Stimulated activated naive CD4-positive, alpha-beta T cell treated with Interleukin-2 at 50 U/mL for 16 hours (primary cell): Measurements from ENCODE around the gene EPB41L3.
"Not testable (repeated sequence)": the region's sequence is repeated elsewhere in the genome, so short reads cannot be mapped to it uniquely, and the experiment has no call there.

ENCODE experiments used
- DNase-seq: peaks from one replicate; lab custom pipeline; 2025; lab: John Stamatoyannopoulos, UW

EPB41L3 gene

GRCh38 chr18:5496305-5496704 is 47.5 kb downstream of the EPB41L3 start:
- no peak for DNase-seq

DNA sequence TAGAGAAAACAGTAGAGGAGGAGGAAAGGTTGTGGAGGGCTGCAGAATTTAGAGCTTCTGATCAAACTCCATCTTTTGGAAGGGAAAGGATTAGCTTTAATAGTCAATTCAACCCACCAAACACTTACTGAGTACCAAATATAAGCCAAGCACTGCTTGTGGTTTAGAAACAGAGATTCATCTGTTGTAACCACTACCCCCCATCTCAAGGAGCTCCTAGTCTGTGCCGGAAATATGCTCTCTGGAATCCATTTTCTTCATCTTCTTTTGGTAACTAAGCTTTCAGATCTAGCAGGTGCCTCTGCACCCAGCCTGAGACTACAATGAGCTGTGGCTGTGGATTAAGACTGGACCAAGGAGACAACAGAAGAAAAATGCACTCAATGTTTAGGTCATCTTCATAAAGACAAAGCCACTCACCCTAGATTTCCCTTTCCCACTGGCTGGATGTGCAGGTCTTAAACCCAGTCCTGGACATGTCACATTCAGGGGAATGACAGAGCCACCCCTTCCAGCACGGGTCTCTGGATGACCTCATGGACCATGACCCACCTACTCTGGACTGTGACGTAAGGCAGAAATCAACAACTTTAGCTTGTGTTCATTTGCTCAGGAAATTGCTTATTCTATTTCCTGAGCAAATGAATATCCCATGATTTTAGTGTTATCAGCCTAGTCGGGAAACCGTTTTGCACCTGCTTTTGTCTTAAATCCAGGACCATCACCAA is 52.9 kb downstream of the EPB41L3 start:
- DNase-seq, result no peak

GRCh38 chr18:5488844-5489243 is 55.0 kb downstream of the EPB41L3 start:
- no peak for DNase-seq

- DNase-seq, result not testable (repeated sequence)
Observed at GRCh38 chr18:5488044-5488443, 55.8 kb downstream of the EPB41L3 start.

- no peak for DNase-seq
Observed at GRCh38 chr18:5484526-5484925, 59.3 kb downstream of the EPB41L3 start.

- DNase-seq, result no peak
Observed at GRCh38 chr18:5481621-5482020, 62.2 kb downstream of the EPB41L3 start.

DNA sequence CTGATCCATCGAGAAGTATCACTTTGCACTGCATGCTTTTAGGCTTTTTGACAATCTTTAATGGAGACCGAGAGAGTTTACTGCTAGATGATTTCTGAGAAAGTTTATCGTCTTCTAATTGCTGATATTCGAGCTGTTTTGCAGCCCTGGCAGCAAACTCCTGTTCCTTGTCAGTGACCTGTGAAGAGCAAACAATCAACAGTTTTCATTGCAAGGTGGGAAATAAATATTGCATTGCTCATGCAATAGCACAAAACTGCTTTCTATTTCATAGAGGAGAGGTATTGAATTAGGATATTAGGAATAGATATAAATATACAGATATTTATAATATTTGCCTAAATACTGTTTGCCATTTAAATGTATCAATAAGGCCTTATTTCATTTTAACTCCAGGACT is 65.5 kb downstream of the EPB41L3 start:
- DNase-seq, result no peak

DNA sequence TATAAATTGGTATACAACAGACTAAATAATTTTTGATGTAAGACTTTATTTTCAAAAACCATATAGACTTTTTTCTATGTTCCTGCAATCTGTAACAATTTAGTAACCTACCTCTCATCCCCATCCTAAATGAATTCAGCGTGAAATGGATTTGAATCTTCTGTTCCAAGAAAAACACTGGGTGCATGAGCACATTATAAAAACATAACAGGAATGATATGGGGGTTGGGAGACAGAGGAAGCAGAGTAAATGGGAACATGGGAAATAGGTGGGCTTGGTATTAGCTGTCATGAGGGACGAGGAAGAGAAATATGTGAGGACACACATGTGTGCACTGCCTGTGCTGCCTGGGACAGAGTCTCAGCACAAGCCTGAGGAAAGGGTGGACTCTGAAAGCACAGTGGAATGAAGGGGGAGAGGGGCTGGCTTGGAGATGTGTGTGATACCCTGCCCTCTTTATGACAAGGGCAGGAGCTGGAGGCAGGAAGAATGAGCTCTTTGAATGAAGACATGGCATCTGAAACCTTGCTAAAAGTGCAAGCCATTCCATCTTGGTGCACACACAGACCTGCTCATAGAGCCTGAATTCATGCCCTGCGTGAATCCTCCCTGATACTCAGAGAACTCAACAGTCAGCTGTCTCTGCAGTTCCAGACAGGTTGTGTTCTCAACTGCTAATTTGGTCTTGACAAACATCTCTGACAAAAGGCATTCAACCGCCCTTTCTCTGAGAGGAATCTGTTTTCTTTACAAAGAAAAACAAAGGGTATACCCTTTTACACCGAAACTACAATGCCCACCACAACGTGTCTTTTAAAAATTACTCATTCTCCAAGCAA is 66.6 kb downstream of the EPB41L3 start:
- DNase-seq, result no peak

DNA sequence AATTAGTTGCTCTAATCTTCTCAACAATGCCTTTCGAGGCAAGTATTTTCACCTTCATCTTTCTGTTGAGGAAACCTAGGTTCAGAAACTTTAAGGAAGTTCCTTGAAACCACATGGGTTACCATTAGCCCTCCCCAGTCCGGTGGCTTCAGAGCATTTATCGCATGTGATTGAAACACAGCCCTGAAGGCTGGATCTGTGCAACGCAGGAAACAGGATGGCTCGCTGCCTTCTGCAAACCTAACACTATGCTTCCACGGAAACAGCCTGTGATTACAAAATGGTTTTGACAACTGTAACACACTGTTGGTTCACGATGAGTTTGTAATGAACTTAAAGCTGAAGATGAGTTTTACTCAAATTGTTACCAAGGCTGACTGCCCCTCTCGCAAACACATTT is 68.5 kb downstream of the EPB41L3 start:
- no peak for DNase-seq

DNA sequence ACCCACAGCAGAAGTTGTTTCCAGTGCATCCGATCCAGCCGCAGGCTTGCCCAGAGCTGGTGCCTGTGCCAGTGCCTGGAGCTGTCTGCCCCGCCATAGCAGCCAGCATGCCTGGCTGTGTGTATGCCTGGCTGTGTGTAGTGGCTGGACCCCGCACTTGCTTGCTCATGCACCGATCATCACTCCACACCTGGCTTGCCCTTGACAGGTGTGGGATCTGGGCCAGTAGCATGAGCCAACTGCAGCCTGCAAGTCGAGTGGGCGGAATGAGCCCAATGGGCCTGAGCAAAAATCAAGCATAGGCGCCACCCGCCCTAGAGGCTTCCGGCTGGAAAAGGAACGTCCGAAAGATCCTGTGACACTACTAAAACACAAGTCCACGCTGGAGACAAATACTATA is 74.5 kb downstream of the EPB41L3 start:
- no peak for DNase-seq

- DNase-seq, result no peak
Observed at GRCh38 chr18:5468394-5468793, 75.4 kb downstream of the EPB41L3 start.

DNA sequence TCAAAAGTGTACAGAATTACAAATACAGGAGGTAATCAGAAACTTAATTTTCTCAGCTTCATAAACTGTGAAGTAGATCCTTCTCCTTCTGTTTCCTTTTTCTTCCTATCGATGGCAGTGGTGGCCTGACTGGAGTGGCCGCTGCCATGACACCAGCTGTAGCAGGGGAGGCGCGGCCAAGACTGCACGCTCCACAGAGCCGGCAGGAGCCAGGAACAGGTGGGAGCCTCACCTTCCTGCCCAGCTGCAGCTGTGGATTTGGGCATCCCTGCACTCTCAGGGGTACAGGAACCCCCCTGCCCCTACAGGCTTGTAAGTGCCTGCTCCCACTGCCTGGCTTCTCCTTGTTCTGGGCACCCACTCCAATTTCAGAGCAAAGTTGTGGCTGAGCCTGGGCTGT is 76.1 kb downstream of the EPB41L3 start:
- DNase-seq, result no peak

DNA sequence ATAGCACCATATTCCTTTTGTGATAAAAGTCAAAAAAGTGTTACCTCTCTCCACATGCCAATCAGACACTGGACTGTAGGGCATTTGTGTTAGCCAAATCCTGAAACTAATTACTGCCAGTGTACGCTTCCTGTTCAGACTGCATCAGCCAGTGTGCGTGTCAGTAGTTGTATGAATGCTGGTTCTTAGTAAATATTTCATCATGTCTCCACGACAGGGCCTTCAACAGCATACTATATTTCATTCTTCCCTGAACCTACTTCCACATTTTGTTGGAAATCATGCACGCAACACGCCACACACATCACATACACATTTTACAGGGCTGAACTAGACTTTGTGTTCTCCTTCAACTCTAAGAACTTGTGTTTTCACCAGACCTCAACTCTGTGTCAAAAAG is 77.5 kb downstream of the EPB41L3 start:
- DNase-seq, result no peak

- DNase-seq, result no peak
Observed at GRCh38 chr18:5464251-5464650, 79.5 kb downstream of the EPB41L3 start.

DNA sequence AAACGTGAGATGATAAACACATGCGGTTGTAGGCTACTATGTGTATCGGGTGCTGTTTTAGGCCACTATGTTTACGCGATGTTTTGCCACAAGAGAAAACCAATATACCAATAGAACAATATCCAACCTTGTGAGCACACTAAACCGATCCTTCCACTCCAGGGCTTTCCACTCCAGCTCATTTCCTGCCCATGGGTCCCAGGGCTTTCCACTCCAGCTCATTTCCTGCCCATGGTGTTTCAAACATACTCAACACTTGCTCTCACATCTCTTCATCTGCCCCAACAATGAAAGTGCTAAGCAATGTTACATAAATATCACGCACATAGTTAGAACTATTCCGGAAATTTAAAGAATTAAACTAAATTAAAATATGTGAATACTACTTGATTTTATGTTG is 80.0 kb downstream of the EPB41L3 start:
- DNase-seq, result no peak

GRCh38 chr18:5463390-5463789 is 80.4 kb downstream of the EPB41L3 start:
- no peak for DNase-seq

- no peak for DNase-seq
Observed at GRCh38 chr18:5462227-5462626, 81.6 kb downstream of the EPB41L3 start.

GRCh38 chr18:5461041-5461440 is 82.8 kb downstream of the EPB41L3 start:
- DNase-seq, result no peak

DNA sequence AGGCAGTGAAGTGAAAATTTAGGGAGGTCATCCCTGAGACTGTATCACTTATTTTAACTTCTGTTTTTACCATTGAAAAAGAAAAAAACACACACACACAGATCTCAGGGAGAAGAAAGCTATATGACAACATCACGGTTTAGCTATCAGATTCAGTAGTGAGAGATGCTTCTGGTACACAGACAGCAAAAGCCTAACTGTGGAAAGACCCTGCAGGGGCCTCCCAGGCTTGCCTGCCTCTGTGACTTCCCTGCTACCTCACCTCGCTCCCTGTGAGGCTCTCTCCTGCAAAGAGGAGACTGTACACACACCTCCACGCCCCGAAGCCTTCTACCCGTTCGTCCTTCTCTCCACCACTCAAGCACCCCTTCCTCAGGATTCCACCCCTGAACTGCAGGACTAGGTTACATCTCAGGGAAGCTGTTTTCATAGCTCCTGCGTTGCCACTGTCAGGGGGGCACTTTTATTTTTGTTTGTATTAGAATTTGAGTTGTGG is 86.3 kb downstream of the EPB41L3 start:
- no peak for DNase-seq

- DNase-seq, result no peak
Observed at GRCh38 chr18:5456577-5457461, 87.0 kb downstream of the EPB41L3 start.

DNA sequence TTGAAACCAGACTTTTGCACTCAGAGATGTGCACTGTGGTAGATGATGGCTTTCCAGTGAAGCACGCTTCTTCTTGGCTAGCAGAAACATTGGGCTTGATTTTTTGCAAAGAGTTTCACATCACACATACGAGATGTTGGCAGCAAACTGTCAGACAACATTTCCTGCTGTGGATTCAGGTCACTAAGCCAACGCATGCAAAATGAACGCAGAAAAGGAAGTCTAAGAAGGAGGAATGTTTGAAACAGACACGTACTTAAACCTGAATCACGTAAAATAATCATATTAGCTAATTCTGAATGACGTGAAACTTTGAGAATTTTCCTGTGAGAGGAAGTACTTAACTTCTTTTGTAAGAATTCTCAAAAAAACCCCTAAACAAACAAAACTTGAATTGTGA is 88.1 kb downstream of the EPB41L3 start:
- no peak for DNase-seq

- no peak for DNase-seq
Observed at GRCh38 chr18:5452943-5453443, 90.8 kb downstream of the EPB41L3 start.
